Measurements from ENCODE around the gene ALDH3B1. TPM values are rescaled to one million over a fixed set of nuclear protein-coding genes. Genes with fewer than 3 reads are reported as not detected.

The ALDH3B1 gene
- total RNA-seq, 2 donors from 2014 or later = 15.2 to 18.4 TPM

- TF ChIP-seq, protein P1, sequence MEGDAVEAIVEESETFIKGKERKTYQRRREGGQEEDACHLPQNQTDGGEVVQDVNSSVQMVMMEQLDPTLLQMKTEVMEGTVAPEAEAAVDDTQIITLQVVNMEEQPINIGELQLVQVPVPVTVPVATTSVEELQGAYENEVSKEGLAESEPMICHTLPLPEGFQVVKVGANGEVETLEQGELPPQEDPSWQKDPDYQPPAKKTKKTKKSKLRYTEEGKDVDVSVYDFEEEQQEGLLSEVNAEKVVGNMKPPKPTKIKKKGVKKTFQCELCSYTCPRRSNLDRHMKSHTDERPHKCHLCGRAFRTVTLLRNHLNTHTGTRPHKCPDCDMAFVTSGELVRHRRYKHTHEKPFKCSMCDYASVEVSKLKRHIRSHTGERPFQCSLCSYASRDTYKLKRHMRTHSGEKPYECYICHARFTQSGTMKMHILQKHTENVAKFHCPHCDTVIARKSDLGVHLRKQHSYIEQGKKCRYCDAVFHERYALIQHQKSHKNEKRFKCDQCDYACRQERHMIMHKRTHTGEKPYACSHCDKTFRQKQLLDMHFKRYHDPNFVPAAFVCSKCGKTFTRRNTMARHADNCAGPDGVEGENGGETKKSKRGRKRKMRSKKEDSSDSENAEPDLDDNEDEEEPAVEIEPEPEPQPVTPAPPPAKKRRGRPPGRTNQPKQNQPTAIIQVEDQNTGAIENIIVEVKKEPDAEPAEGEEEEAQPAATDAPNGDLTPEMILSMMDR (IDR thresholded peaks at IDR 0.05) = no peak
- TF ChIP-seq POLR2A (IDR thresholded peaks at IDR 0.05) = no peak
- Histone ChIP-seq H3K4me1 (peaks cover 48% of the 10 kb centered on the region), H3K4me3 (no peak overlapping the region), H3K36me3 (replicated peaks in 1 of 2; ENCODE audit: insufficient read depth in 1 of 2, low read depth in 2 of 2) (no peaks in the 10 kb centered on the region), H3K27me3 (no peaks in the 10 kb centered on the region), H3K9me3 (no peaks in the 10 kb centered on the region), H3K27ac (peak overlapping the region in 3 of 4 donors; percentile 23 to 39 (median 37))
- no peak for DNase-seq
- 78 to 83% methylated on average over 13 of the region's 13 CpGs for WGBS, 2 donors
- no peak for ATAC-seq
- intact Hi-C loops (cut with DNase I) = no loop called here
These were observed 6.2 kb downstream of the ALDH3B1 start for GRCh38 chr11:68016161-68016903.

- no peaks in the 10 kb centered on the region for H3K36me3 ChIP-seq (replicated peaks in 1 of 2; ENCODE audit: insufficient read depth in 1 of 2, low read depth in 2 of 2)
- DNase-seq (no peak), ATAC-seq (no peak)
- peak overlapping the region in 3 of 4 donors; percentile 23 to 39 (median 37) for H3K27ac ChIP-seq
- H3K27me3 ChIP-seq = no peaks in the 10 kb centered on the region
- peaks cover 40% of the 10 kb centered on the region for H3K4me1 ChIP-seq
- H3K9me3 ChIP-seq = no peaks in the 10 kb centered on the region
- intact Hi-C loops (cut with DNase I) = no loop called here
- 55 to 65% methylated on average over 5 to 16 of the region's 16 CpGs for WGBS, 2 donors
- TF ChIP-seq POLR2A (IDR thresholded peaks at IDR 0.05) = no peak
- TF ChIP-seq, protein P1 (IDR thresholded peaks at IDR 0.05) = no peak
- H3K4me3 ChIP-seq = no peak overlapping the region
These were observed 7.0 kb downstream of the ALDH3B1 start for GRCh38 chr11:68016904-68017817.

- Histone ChIP-seq H3K27ac (peak overlapping the region in 1 of 4 donors; percentile 37), H3K4me1 (peaks cover 31% of the 10 kb centered on the region), H3K9me3 (no peaks in the 10 kb centered on the region), H3K36me3 (replicated peaks in 1 of 2; ENCODE audit: insufficient read depth in 1 of 2, low read depth in 2 of 2) (no peaks in the 10 kb centered on the region), H3K4me3 (no peak overlapping the region), H3K27me3 (no peaks in the 10 kb centered on the region)
- 73% methylated on average over 21 to 23 of the region's 27 CpGs for WGBS, 2 donors
- intact Hi-C loops (cut with DNase I) = no loop called here
- TF ChIP-seq, protein P1 (IDR thresholded peaks at IDR 0.05) = no peak
- no peak for TF ChIP-seq POLR2A (IDR thresholded peaks at IDR 0.05)
- no peak for ATAC-seq
- DNase-seq = no peak
These were observed 8.0 kb downstream of the ALDH3B1 start for GRCh38 chr11:68017980-68018729.

DNA sequence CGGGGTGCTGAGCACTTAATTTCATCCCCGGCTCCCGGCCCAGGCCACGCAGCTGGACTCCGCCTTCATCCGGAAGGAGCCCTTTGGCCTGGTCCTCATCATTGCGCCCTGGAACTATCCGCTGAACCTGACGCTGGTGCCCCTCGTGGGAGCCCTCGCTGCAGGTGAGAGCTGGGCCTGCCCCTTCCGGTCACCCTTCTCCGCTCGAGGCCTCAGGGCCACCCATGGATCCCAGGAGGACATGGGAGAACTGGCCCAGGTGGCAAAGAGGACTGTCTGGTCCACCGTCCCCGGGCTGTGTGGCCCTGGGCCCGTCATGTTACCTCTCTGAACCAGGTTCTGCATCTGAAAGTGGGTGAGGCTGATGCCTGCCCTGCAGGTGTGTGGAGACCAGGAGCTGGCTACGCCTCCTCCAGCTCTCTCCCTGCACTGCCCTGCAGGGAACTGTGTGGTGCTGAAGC, 8.6 kb downstream of the ALDH3B1 start:
- no peaks in the 10 kb centered on the region for H3K36me3 ChIP-seq (replicated peaks in 1 of 2; ENCODE audit: insufficient read depth in 1 of 2, low read depth in 2 of 2)
- WGBS, 2 donors = 80 to 90% methylated on average over 1 to 16 of the region's 18 CpGs
- no peak overlapping the region for H3K27ac ChIP-seq
- no peaks in the 10 kb centered on the region for H3K27me3 ChIP-seq
- TF ChIP-seq, protein P1 (IDR thresholded peaks at IDR 0.05) = no peak
- TF ChIP-seq POLR2A (IDR thresholded peaks at IDR 0.05) = no peak
- peaks cover 26% of the 10 kb centered on the region for H3K4me1 ChIP-seq
- no peaks in the 10 kb centered on the region for H3K9me3 ChIP-seq
- ATAC-seq (no peak), DNase-seq (no peak)
- H3K4me3 ChIP-seq = no peak overlapping the region
- intact Hi-C loops (cut with DNase I) = no loop called here

Measured in body of pancreas (tissue), 4 donors.